HG03103 (cell line): ENCODE data around the gene RELL2.
"Not testable (repeated sequence)": the region's sequence is repeated elsewhere in the genome, so short reads cannot be mapped to it uniquely, and the experiment has no call there.

Experiments
- ATAC-seq: cut with Tn5 transposase; IDR thresholded peaks from one replicate; pipeline ENCODE4 v1.9.1; 2021; ENCODE audit warnings: low read depth; ENCODE audit not compliant: unreplicated experiment

Gene RELL2

GRCh38 chr5:141636413-141637122, at the start of gene RELL2, which contains the start of gene HDAC3:
RELL2 (plus strand) TSS chr5:141636997; CDS start chr5:141638226, 1,229 bp downstream.
HDAC3 (minus strand) TSS chr5:141636849; CDS start chr5:141636790, 59 bp downstream.
- peak; percentile 55 for ATAC-seq

DNA sequence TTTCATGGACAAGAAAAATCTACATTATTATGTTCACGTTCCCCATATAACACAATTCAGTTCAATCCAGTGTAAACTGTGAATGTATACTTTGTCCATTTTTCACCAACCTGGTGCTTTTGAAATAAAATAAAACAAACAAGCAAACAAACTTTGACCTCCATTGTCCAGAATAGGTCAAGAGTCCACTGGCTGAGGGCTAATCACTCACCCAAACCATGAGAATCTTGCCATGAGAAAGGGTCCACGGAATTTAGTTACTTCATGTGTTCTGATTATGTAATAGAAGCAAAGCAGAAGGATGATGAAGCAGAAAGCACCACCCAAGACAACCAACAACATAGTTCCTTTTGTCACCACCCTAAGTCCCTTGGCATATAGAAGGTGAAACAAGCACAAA, 46.7 kb upstream of the RELL2 start:
- no peak for ATAC-seq

- ATAC-seq: no peak
Observed at GRCh38 chr5:141596867-141597266, 39.9 kb upstream of the RELL2 start.

DNA sequence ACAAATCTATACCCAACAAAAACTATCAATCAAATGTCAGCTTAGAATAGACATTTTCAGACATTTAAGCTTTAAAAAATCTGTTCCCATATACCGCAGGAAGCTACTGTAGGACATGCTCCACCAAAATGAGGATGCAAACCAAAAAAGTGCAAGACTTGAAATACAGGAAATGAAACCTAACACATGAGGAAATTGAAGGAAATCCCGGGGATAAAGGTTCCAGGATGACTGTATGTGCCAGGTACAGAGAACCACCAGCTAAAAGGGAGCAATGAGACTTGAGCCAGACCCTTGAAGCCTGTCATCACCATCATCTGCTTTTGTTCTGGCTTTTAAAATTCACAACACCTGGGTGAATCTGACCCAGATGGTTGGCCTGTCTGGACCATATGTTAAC, 39.4 kb upstream of the RELL2 start:
- no peak for ATAC-seq

DNA sequence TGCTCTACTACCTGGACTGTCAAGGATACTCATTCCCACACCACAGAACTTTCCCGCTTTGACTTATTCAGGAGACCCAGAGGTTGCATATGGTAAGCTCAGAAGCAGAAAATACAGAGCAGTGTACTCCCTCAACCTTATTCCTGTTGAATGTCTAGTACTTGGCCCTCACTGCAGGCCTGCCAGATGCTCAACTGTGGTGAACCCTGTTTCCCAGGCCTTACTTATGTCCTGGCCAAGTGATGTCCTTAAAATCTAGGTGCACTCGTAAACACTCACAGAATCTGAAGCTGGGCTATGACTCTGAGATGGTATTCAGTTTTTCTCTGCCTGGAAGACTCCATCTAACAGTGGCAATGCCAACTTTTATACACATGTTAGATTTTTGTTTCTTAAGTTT, 39.0 kb upstream of the RELL2 start:
- ATAC-seq: no peak

- ATAC-seq: no peak
Observed at GRCh38 chr5:141598391-141599345, 38.1 kb upstream of the RELL2 start.

DNA sequence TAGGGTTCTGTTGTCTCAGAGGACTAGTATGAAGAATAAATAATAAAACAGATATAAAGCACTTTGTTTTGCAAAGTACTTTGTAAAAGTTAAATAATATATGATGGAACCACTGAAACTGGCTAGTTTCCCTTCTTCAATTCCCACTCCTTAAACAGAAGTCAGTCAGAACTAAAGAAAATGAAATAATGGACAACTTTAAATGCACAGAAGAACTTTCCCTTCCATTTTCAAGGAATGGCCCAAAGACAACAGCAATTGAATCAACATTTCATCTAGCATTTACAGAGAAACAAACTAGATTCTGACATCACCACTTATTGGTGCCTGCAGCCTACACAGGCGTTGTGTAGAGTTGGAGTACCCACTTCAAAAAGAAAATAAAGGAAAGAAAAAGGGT, 34.2 kb upstream of the RELL2 start:
- ATAC-seq: no peak

GRCh38 chr5:141603923-141604717, 32.7 kb upstream of the RELL2 start:
- ATAC-seq: no peak

DNA sequence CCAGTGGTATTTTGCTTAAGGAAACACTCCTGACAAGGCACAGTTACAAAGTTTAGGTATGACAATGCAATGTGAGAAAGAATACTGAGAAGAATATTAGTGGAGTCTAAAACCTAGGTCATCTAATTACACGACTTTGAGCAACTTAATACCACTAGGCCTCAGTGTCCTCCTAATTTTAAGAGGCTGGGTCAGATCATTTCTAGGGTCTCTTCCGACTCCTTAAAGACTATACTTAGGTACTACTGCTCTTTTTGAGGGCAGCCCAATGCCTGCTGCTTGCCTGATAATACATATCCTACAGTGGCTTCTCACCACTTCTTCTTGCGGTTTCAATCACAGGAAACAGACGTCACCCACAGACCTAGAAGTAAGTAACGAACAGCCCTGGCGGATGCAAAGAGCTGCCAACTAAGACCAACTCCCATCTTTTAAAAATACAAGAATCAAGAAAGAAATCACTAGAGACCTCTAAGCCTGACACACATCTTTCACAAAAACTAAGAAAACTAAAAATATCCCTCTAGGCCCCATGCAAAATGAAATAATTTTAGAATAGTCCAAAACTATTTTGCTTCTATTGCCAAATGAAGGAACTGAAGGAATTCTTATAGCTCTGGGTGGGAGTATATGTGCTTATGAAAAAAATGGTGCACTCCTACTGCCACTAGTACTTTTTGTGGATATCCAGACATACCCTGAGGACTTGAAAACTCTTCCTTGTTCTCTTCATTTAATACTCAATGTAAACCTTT, 31.1 kb upstream of the RELL2 start:
- ATAC-seq: peak; percentile 90

- ATAC-seq: no peak
Observed at GRCh38 chr5:141608046-141608445, 28.8 kb upstream of the RELL2 start.

DNA sequence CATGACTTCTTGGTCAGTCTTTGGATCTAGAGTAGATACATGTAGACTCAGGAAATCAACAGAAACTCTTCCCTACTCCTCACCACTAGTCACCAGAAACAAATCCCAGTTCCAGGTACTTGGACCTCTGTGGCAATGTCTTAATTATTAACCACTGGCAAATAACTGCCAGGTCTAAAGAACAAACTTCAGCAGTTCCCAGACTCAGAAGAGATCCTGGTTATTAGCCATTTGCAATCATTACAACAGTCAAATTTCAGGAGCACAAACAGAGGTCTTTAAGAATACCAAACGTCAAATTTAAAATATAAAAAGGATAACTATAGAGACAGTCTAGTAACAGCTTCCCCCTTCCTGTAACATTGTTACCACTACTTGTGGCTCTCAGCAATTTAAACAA, 28.2 kb upstream of the RELL2 start:
- ATAC-seq: no peak

DNA sequence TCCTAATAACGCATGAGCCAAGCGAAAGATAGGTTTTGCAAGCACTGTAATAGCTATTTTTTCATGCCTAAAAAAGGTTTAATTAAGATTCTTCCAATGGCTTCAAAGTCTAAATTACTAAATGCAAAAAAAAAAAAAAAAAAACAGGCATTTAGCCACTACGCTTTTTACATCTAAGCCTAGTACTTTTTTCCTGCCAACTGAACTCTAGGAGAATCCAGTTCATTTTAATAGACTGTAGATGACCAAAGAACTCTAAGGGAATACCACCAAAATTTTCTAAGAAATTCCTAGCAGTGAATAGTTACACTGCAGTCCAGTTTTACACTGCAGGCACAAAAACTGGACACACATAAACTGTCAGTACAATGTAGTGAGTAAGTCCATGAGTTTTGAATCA, 27.8 kb upstream of the RELL2 start:
- no peak for ATAC-seq

- ATAC-seq: not testable (repeated sequence)
Observed at GRCh38 chr5:141609921-141610320, 26.9 kb upstream of the RELL2 start.

DNA sequence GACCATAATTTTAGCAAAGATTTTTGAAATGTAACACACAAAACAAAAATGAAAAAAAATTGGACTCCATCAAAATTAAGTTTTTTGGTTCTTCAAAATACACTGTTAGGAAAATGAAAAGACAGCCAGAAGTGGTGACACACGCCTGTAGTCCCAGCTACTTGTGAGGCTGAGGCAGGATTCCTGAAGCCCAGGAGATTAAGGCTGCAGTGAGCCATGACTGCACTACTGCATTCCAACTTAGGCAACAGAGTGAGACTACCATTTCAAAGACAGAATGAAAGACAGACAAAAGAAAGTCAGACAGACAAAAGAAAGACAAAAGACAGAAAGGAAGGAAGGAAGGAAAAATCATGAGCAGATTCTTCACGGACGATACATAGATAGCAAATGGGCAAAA, 25.5 kb upstream of the RELL2 start:
- no peak for ATAC-seq

GRCh38 chr5:141613344-141613743, 23.5 kb upstream of the RELL2 start:
- no peak for ATAC-seq

DNA sequence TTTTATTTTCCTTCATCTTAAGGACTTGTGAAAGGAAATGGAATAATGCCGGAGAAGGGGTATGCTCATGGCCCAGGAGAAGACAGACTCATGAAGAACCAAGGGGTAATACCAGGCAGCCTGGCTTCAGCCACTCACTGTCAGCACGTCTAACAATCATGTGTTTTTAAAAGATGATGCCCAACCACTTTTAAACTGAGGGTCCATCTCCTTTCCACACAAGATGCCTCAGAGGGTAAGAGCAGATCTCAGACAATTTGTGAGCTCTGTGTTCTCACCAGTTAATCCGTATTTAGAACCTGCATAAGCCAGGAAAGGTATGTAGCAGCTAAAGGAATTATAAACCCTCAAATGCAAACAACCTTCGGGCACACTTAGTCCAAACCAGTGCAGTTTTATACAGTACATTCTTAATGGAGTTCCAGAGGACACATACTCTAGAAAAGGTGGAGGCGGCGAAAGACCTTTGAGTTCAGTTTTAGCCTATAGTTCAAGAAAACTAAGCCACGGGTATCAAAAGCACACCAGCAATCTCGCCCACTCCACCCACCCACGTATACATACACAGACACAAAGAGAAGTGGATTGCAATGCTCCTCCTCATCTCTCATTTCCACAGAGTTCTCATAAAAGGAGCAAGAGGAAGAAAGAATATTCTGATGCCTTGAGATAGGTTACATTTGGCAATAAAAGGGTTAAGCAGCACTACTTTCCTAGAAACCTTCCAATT, 20.6 kb upstream of the RELL2 start:
- ATAC-seq: no peak

- no peak for ATAC-seq
Observed at GRCh38 chr5:141617128-141617527, 19.7 kb upstream of the RELL2 start.

DNA sequence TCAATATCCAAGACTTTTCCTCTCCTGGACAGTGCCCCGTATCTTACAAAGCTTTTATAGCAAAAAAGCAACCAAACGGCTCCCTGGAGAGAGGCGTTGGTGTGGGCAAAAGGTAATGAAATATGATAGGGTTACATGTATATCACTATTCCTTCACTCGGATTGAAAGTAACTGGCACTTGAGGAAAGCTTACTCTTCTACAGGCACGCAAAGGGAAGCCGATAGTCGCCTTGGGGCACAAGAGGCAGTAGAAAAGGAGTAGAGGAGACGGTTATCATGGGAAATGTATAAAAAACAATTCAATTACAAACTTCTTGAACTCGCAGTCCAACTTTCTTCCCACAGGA, 19.1 kb upstream of the RELL2 start:
- ATAC-seq: no peak

DNA sequence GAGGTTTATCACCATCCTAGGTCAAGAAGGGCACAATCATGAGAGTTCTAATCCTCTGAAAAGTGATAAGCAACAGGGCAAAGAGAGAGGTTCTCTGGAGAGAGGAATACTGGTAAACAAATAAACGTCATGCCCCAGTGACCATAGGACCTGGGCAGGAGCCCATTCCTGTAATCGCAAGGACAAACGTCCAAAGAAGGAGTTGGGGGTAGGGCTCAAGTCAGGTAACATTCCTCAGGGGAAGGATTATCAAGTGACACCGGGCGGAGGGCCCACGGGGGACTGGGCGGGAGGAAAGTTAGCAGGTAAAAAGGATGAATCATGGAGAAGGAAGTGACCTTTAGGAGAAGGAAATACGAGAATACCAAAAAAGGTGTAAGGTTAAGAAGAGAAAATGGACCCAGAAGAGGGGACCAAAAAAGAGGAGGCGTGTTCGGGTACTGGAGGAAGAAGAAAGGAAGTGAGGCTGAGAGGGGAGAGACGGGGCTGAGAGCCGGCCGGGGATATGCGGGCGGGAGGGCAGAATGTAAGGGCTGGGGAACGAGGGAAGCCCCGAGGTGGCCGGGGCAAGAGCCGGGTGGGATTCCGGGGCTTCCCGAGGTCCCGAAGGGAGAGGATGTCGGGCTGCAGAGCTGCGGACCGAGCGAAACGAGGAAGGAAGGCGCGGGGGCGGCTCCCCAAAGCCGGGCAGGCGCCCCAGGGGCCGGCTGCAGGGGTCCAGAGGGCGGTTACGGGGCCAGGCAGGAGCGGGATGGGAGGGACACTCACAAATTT, 18.6 kb upstream of the RELL2 start:
- ATAC-seq: peak; percentile 17
